ENCODE measurements around the gene DMXL2.
"Not testable (repeated sequence)": the region's sequence is repeated elsewhere in the genome, so short reads cannot be mapped to it uniquely, and the experiment has no call there.

The DMXL2 gene

DNA sequence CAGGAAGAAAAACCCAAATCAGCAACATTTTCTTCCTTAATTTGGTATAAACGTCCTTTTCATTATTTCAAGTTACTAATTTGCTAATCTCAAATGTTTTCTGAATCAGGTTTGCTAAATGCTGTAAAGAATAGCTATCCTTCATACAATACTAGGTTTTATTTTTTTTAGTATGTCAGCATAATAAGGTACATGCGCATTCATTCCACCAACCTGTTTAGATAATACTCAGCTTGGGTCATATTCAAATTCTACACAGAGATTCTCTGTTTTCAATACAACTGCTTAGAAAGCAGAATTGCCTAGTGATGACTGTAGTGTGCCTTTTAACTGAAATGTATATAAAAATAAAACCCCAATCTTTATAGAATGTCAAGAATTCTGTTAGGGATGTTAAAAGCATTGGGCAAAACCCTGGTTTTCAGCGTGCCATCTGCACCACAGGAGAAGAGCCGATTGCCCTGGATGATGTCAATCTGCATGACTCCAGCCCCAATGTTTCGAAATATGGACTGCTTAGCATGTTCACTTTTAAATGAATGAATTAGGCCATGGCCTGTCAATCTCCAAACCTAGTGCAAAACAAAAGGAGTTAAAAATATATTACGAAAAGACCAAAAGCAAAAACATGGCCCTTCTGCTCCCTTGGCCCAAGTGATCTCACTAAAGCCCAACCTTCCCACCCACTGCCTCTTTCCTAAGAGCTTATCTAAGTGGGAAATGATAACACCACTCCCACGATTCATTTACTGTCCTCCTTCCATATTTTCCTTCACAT is 173.8 kb downstream of the DMXL2 start:
- Histone ChIP-seq H3K9me3 (ENCODE audit: insufficient read depth, low read length) (no peaks in the 10 kb centered on the region), H3K27me3 (ENCODE audit: low read length) (no peaks in the 10 kb centered on the region), H3K9ac (ENCODE audit: low read length) (no peak overlapping the region), H3K36me3 (ENCODE audit: low read length) (no peaks in the 10 kb centered on the region), H3K79me2 (ENCODE audit: insufficient read depth, low read length) (no peaks in the 10 kb centered on the region), H3K27ac (ENCODE audit: low read depth, low read length) (no peak overlapping the region), H2AFZ (ENCODE audit: low read depth, low read length, severe bottlenecking) (no peak overlapping the region), H4K20me1 (ENCODE audit: low read depth, low read length) (no peaks in the 10 kb centered on the region), H3K4me2 (ENCODE audit: low read depth, low read length, poor library complexity, severe bottlenecking) (no peak overlapping the region), H3K4me3 (ENCODE audit: insufficient read depth, low read length, poor library complexity, severe bottlenecking) (no peak overlapping the region), H3K9me2 (replicated peaks; ENCODE audit: insufficient read depth, low read length) (no peaks in the 10 kb centered on the region), H3F3A (ENCODE audit: insufficient read depth) (no peaks in the 10 kb centered on the region)
- TF ChIP-seq EZH2phosphoT487 (conservative IDR thresholded peaks at IDR 0.05; ENCODE audit: low read length): no peak
- TF ChIP-seq, protein P1, sequence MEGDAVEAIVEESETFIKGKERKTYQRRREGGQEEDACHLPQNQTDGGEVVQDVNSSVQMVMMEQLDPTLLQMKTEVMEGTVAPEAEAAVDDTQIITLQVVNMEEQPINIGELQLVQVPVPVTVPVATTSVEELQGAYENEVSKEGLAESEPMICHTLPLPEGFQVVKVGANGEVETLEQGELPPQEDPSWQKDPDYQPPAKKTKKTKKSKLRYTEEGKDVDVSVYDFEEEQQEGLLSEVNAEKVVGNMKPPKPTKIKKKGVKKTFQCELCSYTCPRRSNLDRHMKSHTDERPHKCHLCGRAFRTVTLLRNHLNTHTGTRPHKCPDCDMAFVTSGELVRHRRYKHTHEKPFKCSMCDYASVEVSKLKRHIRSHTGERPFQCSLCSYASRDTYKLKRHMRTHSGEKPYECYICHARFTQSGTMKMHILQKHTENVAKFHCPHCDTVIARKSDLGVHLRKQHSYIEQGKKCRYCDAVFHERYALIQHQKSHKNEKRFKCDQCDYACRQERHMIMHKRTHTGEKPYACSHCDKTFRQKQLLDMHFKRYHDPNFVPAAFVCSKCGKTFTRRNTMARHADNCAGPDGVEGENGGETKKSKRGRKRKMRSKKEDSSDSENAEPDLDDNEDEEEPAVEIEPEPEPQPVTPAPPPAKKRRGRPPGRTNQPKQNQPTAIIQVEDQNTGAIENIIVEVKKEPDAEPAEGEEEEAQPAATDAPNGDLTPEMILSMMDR (IDR thresholded peaks at IDR 0.05; ENCODE audit: insufficient read depth, low read length, poor library complexity, severe bottlenecking): no peak

DNA sequence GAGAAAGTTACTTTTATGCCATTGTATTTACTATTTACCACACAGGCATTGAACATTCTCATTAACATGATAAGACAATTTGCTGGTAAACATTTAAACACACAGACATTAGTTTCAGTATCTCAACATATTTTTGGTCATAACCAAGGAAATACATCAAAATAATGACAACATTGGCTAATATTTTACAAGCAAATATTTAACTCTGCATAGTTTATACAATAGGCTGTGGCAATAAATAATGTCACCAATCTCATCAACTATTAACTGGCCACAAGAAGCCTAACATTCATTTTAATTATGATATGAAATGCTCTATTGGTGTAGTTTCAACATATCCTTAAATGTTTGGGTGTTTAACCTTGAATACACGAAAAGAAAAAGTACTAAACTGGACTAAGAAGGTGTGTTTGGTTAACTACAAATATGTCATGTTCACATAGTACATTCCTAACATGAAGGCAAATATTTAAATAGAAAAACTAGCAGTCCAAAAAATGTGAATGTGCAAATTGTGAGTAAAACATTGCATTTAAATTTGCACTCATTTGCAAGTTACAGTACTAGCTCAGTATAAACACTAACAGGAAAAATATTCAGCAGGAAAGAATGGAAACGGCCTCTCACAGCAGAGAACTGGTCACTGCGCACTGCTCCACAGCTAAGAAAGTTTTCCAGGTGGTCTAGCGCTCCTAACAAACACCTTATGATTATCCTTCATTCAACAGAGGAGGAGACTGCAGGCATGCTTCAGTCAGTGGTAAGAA is 174.5 kb downstream of the DMXL2 start:
- Histone ChIP-seq H3K4me3 (ENCODE audit: insufficient read depth, low read length, poor library complexity, severe bottlenecking) (no peak overlapping the region), H2AFZ (ENCODE audit: low read depth, low read length, severe bottlenecking) (no peak overlapping the region), H4K20me1 (ENCODE audit: low read depth, low read length) (no peaks in the 10 kb centered on the region), H3K4me2 (ENCODE audit: low read depth, low read length, poor library complexity, severe bottlenecking) (no peak overlapping the region), H3K9me2 (replicated peaks; ENCODE audit: insufficient read depth, low read length) (no peaks in the 10 kb centered on the region), H3K27ac (ENCODE audit: low read depth, low read length) (no peak overlapping the region), H3K9me3 (ENCODE audit: insufficient read depth, low read length) (no peaks in the 10 kb centered on the region), H3F3A (ENCODE audit: insufficient read depth) (no peaks in the 10 kb centered on the region), H3K27me3 (ENCODE audit: low read length) (no peaks in the 10 kb centered on the region), H3K9ac (ENCODE audit: low read length) (no peak overlapping the region), H3K79me2 (ENCODE audit: insufficient read depth, low read length) (no peaks in the 10 kb centered on the region), H3K36me3 (ENCODE audit: low read length) (no peaks in the 10 kb centered on the region)
- TF ChIP-seq EZH2phosphoT487 (conservative IDR thresholded peaks at IDR 0.05; ENCODE audit: low read length): no peak
- TF ChIP-seq, protein P1 (IDR thresholded peaks at IDR 0.05; ENCODE audit: insufficient read depth, low read length, poor library complexity, severe bottlenecking): no peak

DNA sequence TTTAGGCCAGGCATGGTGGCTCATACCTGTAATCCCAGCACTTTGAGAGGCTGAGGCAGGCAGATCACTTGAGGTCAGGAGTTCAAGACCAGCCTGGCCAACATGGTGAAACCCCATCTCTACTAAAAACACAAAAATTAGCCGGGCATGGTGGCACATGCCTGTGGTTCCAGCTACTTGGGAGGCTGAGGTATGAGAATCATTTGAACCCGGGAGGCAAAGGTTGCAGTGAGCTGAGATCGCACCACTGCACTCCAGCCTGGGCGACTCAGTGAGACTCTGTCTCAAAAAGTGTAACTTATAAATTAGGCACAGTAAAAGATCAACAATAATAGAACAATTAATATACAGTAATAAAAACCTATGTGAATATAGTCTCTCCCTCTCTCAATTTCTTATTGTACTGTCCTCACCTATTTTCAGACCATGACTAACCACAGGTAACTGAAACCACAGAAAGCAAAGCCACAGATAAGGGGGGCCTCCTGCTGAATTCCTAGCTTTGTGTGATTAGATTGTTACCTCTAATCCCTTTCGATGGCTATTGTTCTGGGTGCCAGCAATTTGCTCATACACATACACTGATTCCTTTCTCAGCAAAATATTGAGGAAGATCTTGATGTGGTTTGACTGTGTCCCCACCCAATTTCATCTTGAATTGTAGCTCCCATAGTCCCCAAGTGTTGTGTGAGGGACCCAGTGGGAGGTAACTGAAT is 176.4 kb downstream of the DMXL2 start:
- not testable (repeated sequence) for H3K27ac ChIP-seq (ENCODE audit: low read depth, low read length); H3K4me3 ChIP-seq (ENCODE audit: insufficient read depth, low read length, poor library complexity, severe bottlenecking); H4K20me1 ChIP-seq (ENCODE audit: low read depth, low read length); H2AFZ ChIP-seq (ENCODE audit: low read depth, low read length, severe bottlenecking); H3K9me3 ChIP-seq (ENCODE audit: insufficient read depth, low read length); H3K79me2 ChIP-seq (ENCODE audit: insufficient read depth, low read length); H3K4me2 ChIP-seq (ENCODE audit: low read depth, low read length, poor library complexity, severe bottlenecking); H3K9ac ChIP-seq (ENCODE audit: low read length); H3K27me3 ChIP-seq (ENCODE audit: low read length); H3K36me3 ChIP-seq (ENCODE audit: low read length); H3K9me2 ChIP-seq (replicated peaks; ENCODE audit: insufficient read depth, low read length); H3F3A ChIP-seq (ENCODE audit: insufficient read depth)

Measured in SU-DHL-6 (cell line).